ENCODE measurements around the gene PTTG1. TPM values are rescaled to one million over a fixed set of nuclear protein-coding genes. Genes with fewer than 3 reads are reported as not detected.

PTTG1 gene
- total RNA-seq, 4 donors from 2014 or later, result 2.5 to 13.9 (median 6.1) TPM

DNA sequence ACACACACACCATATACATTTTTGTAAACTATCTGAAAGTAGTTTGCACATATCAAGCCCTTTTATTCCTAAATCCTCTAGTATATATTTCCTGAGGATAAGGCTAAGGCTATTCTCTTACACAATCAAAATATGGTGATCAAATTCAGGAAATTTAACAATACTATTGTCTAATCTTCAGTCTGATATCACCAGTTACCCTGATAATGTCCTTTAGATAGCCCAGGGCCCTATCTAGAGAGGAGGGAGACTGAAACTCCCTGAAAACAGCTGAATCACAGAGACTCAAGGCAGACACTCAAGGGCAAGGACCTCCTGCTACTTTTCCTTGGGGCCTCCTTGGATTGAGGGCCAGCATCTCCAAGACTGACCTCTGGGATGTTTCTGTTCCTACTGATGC, 30.4 kb downstream of the PTTG1 start:
- no peak for ATAC-seq (ENCODE audit: low FRiP score)

DNA sequence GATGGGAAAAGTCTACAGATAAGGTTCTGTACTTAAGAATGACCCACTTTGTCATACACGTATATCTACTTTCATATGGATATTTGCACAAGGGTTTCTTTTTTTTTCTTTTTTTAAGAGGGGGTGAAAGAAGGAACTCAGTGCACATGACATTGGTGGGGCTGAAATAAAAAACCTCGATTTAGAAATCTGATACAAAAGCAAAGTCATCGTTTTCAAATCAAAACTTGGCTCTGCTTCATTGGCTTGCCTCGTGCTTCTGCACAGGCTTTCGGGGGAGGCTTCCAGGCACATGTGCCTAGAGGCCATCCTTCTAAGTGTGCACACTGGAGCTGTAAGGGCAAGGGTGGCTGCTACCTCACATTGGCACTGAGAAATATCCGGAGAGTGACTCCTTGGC, 31.1 kb downstream of the PTTG1 start:
- TF ChIP-seq, protein P1, sequence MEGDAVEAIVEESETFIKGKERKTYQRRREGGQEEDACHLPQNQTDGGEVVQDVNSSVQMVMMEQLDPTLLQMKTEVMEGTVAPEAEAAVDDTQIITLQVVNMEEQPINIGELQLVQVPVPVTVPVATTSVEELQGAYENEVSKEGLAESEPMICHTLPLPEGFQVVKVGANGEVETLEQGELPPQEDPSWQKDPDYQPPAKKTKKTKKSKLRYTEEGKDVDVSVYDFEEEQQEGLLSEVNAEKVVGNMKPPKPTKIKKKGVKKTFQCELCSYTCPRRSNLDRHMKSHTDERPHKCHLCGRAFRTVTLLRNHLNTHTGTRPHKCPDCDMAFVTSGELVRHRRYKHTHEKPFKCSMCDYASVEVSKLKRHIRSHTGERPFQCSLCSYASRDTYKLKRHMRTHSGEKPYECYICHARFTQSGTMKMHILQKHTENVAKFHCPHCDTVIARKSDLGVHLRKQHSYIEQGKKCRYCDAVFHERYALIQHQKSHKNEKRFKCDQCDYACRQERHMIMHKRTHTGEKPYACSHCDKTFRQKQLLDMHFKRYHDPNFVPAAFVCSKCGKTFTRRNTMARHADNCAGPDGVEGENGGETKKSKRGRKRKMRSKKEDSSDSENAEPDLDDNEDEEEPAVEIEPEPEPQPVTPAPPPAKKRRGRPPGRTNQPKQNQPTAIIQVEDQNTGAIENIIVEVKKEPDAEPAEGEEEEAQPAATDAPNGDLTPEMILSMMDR (IDR thresholded peaks at IDR 0.05), result no peak
- DNase-seq (ENCODE audit: low spot score), result no peak
- no peak for ATAC-seq (ENCODE audit: low FRiP score)

More for the DNA sequence above, 30.4 kb downstream of the PTTG1 start:
- TF ChIP-seq, protein P1 (IDR thresholded peaks at IDR 0.05), result no peak
- no peak for DNase-seq (ENCODE audit: low spot score)

DNA sequence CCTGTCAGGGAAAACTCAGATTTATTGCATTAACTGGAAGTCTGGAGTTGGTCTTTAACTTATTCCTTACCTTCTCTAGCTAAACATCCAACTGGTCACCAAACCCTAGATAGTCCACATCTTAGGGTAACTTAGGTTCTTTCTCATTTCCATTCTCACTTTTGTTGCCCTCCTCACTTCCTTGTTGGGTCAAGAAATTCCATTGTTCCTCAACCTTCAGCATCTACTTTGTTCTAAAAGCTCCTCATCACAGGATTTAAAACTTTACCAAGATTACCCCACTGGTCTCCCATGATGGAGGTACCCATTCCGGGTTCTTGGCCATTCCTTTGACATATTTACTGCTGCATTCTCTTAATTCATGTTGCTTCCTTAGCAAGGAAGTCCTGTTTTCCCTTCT, 32.1 kb downstream of the PTTG1 start:
- TF ChIP-seq, protein P1 (IDR thresholded peaks at IDR 0.05), result no peak
- no peak for ATAC-seq (ENCODE audit: low FRiP score)

DNA sequence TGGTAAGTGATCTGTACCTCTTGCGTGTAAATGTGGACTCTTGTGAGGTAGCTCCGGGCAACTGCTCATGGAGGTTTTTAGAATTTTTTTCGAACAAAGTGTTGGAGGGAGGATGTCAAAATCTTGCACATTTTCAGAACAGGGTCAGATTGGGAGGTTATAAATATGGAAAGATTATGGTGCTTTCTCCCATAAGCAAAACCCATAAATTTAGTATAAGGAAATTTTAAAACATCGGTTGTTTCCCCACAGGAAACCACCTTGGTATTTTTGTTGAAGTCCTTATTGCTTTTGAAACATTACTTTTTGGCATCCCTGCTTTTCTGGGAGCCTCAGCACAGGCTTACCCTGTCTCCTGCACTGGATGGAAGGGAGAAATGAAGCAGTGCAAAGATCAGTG, 33.9 kb downstream of the PTTG1 start:
- DNase-seq (ENCODE audit: low spot score) (no peak), ATAC-seq (ENCODE audit: low FRiP score) (no peak)
- TF ChIP-seq, protein P1 (IDR thresholded peaks at IDR 0.05), result no peak

More for the DNA sequence above, 32.1 kb downstream of the PTTG1 start:
- DNase-seq (ENCODE audit: low spot score), result no peak

DNA sequence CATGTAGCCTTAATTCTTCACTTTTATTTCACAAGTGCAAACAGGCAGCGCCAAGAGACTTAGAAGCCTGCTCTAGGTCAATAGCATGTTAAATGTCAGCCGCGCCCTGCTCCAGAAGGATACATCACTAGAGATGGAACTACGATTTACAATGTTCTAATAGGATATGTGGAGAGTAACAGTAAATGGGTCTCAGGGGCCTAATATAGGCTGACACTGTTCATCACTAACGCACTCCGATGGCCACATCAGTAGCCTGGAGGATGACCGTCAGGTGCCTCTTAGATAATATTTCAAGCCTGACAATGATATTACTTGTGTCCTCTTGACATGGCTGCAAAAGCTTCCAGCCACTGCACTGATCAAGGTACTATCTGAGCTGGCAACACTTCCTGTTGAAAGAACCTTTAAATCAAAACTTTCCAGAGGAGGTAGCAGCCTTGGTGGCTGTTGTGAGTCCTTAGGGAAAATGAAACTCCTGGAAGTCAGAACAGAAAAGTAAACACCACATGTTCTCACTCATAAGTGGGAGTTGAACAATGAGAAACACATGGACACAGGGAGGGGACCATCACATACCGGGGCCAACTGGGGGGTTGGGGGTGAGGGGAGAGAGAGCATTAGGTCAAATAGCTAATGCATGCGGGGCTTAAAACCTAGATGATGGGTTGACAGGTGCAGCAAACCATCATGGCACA, 35.0 kb downstream of the PTTG1 start:
- no peak for DNase-seq (ENCODE audit: low spot score)
- no peak for ATAC-seq (ENCODE audit: low FRiP score)
- TF ChIP-seq, protein P1 (IDR thresholded peaks at IDR 0.05), result no peak

DNA sequence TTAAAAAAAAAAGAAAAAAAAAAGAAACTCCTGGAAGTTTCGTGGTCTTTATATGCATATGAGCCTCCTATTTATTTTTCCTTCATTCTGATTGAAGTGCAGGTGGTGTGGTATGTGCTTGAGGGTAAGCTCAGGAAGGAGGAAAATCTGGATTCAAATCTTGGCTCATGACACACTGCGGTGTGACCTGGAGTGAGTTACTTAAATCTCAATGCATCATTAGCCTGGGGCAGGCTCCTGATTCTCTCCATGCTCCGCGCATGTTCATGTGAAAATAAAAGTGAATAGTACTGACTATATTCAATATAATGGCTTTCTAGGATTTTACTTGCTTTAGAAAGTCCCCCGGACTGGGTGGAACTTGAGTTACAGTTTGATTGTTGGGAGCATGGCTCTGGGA, 35.6 kb downstream of the PTTG1 start:
- TF ChIP-seq, protein P1 (IDR thresholded peaks at IDR 0.05), result no peak
- no peak for DNase-seq (ENCODE audit: low spot score)
- no peak for ATAC-seq (ENCODE audit: low FRiP score)

All from omental fat pad (tissue), 4 donors.